A549 treated with Hydrocortisone at 1 μM for 4 hours (cell line): ENCODE measurements around the gene RASEF. TPM values are rescaled to one million over a fixed set of nuclear protein-coding genes. Genes with fewer than 3 reads are reported as not detected.

Experiments
- total RNA-seq: library from RNA; stranded (reverse); fragments of 200-300 nt; extraction: Qiagen RNA extraction; gene quantifications from 5 replicates; pipeline ENCODE4 v1.2.3, GENCODE V29; 2022

The RASEF gene
- 6.5 to 7.4 TPM (median 6.7 TPM) in 5 replicates for total RNA-seq

GRCh38 chr9:83062651-83063527 is at the start of gene RASEF:
RASEF (minus strand) TSS chr9:83063142; CDS start chr9:83062867, 275 bp downstream.

